GM21390 (cell line): ENCODE results near the gene KREMEN2.
"Not testable (repeated sequence)": the region's sequence is repeated elsewhere in the genome, so short reads cannot be mapped to it uniquely, and the experiment has no call there.

Source experiments
- ATAC-seq: cut with Tn5 transposase; IDR thresholded peaks from one replicate; pipeline ENCODE4 v1.9.1; 2021; ENCODE audit not compliant: unreplicated experiment

Gene KREMEN2

GRCh38 chr16:2939968-2940367, 24.1 kb upstream of the KREMEN2 start:
- ATAC-seq = no peak

GRCh38 chr16:2942045-2942444, 22.0 kb upstream of the KREMEN2 start:
- no peak for ATAC-seq

GRCh38 chr16:2943716-2944115, 20.4 kb upstream of the KREMEN2 start:
- not testable (repeated sequence) for ATAC-seq

GRCh38 chr16:2946649-2947048, 17.4 kb upstream of the KREMEN2 start:
- ATAC-seq = no peak

- no peak for ATAC-seq
Measured at GRCh38 chr16:2948807-2949704, 15.0 kb upstream of the KREMEN2 start.

GRCh38 chr16:2949705-2950352, 14.2 kb upstream of the KREMEN2 start:
- ATAC-seq = no peak

GRCh38 chr16:2950353-2950724, 13.7 kb upstream of the KREMEN2 start:
- ATAC-seq = no peak

GRCh38 chr16:2950773-2951172, 13.3 kb upstream of the KREMEN2 start:
- no peak for ATAC-seq

- no peak for ATAC-seq
Measured at GRCh38 chr16:2952679-2953078, 11.4 kb upstream of the KREMEN2 start.

- ATAC-seq = no peak
Measured at GRCh38 chr16:2953706-2954627, 10.1 kb upstream of the KREMEN2 start.

- ATAC-seq = no peak
Measured at GRCh38 chr16:2954656-2955381, 9.3 kb upstream of the KREMEN2 start.

- ATAC-seq = no peak
Measured at GRCh38 chr16:2955438-2955778, 8.7 kb upstream of the KREMEN2 start.

- ATAC-seq = no peak
Measured at GRCh38 chr16:2955779-2956578, 8.1 kb upstream of the KREMEN2 start.

- ATAC-seq = no peak
Measured at GRCh38 chr16:2956579-2956956, 7.5 kb upstream of the KREMEN2 start.

GRCh38 chr16:2959206-2959605, 4.9 kb upstream of the KREMEN2 start:
- no peak for ATAC-seq

GRCh38 chr16:2960183-2961010, 3.7 kb upstream of the KREMEN2 start:
- ATAC-seq = no peak

- no peak for ATAC-seq
Measured at GRCh38 chr16:2962334-2963073, 1.6 kb upstream of the KREMEN2 start.

- no peak for ATAC-seq
Measured at GRCh38 chr16:2963074-2963722, 877 bp upstream of the KREMEN2 start.
